Activated T-cell treated with anti-CD3 and anti-CD28 coated beads for 24 hours (primary cell): ENCODE data around the gene ECI2.

Experiments
- DNase-seq: peaks from one replicate; pipeline ENCODE4 v3.0.0-alpha.2; 2020; ENCODE audit warnings: low read depth

Gene ECI2

GRCh38 chr6:4134841-4135664 is at the start of gene ECI2:
Gene ECI2, minus strand, starts transcription at chr6:4135575. Its CDS starts 15 bp downstream, at chr6:4135560.
- DNase-seq: peak; percentile 31

DNA sequence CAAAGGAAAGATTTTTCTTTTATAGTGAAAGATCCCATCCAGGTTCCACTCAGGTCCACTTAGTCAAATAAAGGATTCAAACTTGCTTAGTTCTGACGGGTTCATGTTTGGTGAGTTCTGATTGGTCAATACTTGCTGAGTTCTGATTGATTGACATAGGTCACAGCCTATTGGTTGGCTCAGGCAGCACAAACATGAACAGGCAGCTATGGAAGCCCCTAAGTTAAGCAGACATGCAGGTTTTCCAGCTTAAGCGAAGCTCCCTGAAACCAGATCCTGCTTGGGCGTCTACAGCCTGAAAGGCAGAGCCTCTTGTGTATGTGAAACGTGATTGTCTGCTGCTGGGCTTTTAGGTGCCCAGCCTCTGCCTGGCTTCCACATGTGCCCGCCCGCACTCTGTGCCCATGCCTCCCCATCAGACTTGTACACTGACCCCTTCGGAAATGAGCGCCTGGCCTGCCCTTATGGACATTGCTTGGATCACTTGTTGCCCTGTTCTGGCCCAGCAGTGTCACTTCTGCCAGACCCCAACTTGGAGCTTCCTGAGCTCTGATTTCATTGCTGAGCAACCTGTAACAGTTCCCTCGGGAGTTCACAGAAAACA is 45.4 kb upstream of the ECI2 start:
- DNase-seq: no peak

DNA sequence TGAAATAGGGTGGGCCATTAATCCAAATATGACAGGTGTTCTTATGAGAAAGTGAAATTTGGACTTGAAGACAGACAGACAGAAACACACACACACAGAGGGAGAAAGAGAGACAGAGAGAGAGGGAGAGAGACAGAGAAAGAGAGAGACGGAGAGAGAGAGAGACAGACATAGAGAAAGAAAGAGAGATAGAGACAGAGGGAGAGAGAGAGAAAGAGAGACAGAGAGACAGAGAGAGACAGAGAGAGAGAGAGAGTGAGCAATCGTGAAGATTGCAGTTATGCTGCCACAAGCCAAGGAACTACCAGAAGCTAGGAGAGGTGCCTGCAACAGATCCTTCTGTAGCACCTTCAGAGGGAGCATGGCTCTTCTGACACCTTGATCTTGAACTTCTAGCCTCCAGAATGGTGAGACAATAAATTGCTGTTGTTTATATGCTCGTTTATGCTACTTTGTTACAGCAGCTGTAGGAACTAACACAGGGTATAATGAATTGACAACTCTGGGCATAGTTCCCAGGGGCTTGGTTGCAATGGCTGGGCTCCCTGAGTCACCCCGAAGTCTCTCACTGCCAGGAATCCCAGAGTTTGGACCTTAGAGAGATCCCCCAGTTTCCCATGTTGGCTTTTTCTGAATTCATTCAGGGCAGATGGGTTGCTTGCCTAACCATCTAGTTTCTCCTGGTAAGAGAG is 44.7 kb upstream of the ECI2 start:
- DNase-seq: no peak

DNA sequence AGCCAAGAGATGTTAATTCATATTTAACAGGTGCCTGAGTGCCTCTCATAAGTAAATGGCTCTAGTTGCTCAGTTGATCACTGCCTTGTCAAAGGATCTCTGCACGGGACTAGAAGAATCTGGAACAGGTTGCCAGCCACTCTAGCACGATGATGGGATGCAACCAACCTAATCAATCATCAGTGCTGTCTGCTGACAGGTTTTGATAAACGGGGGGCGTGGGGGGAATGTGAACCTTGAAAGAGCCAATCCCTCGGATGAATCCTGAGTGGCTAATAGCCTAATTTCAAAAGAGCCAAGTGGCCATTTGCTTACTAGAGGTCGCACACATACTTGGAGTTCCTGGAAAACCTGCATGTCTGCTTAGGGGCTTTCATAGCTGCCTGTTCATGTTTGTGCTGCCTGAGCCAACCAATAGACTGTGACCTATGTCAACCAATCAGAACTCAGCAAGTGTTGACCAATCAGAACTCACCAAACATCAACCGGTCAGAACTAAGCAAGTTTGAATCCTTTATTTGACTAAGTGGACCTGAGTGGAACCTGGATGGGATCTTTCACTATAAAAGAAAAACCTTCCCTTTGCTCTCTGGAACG is 43.5 kb upstream of the ECI2 start:
- DNase-seq: no peak

DNA sequence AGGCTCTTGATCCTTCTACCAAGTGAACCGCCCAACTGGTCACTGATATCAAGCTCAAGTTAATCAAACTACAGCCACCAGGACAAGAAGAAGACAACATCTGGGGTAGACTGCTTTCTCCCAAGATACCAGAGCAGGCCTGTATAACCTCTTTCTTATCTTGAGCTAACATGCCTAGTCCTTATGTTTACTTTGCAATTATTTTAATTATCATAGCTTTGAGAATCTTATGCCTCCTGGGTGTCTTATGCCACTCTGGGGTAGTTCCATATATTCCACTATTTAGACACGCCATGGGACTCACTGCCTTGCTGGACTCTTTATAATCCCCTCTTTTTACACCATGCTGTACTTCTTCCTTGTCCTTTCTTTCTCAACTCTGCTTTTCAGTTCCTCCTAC is 41.5 kb upstream of the ECI2 start:
- DNase-seq: no peak

- DNase-seq: no peak
Measured at GRCh38 chr6:4174042-4174441, 38.7 kb upstream of the ECI2 start.

DNA sequence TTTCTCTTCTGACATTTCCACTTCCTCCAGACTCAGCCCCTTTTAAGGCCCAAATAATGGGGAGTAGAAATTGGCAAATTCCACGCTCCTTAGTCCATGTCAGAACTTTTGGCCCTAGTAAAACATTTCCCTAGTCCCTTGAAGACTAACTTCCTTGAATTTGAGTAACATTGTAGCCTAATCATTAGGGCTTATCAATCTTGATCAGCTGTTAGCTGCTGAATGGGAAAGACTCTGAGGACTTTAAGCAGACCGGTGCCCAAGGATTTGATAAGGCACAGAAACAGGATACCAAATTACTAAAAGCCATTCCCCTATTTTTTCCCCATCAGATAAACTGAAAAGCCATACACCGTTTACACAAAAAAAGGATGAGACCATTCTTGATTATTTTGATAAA is 37.0 kb upstream of the ECI2 start:
- no peak for DNase-seq

DNA sequence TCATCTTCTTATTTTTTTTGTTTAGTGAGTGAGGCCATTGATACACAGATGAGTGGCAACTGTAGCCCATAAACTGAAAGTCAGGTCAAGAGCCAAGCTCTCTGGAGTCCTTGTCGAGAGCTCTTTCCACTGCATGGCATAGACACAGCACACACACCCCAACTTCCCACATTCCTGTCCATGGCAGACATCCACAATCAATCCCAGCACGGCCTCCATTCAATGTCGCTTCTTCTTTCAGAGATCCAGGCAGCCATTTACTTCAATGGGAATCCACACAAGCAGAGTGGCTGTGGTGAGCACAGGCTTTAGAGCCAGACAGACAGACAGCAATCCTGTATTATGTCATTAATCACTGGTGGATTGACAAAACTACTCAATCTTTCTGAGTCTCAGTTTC is 34.9 kb upstream of the ECI2 start:
- no peak for DNase-seq

GRCh38 chr6:4169028-4169789 is 33.8 kb upstream of the ECI2 start:
- no peak for DNase-seq

DNA sequence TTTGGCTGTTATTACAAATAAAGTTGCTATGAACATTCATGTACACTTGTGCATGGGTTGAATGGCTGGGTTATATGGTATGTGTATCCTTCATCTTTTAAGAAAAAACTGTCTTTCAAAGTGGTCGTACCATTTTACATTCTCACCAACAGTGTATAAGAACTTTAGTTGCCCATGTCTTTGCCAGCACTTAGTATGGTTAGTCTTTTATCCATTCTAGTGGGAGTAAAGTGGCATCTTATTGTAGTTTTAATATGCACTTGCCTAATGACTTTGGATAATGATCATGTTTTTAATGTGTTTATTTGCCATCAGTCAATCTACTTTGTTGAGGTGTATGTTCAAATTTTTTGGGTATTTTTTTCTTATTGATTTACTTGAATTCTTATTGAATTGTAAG is 32.5 kb upstream of the ECI2 start:
- DNase-seq: no peak

DNA sequence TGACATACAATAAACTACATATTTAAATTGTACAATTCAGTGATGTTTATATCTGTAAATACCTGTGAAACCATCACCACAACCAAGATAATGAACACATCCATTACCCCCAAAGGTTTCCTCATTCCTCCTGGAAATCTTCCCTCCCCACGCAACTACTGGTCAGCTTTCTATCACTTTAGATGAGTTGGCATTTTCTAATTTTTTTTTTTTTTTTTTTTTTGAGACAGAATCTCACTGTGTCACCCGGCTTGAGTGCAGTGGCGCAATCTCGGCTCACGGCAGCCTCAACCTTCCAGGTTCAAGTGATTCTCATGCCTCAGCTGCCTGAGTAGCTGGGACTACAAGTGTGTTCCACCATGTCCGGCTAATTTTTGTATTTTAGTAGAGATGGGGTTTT is 31.7 kb upstream of the ECI2 start:
- DNase-seq: no peak

DNA sequence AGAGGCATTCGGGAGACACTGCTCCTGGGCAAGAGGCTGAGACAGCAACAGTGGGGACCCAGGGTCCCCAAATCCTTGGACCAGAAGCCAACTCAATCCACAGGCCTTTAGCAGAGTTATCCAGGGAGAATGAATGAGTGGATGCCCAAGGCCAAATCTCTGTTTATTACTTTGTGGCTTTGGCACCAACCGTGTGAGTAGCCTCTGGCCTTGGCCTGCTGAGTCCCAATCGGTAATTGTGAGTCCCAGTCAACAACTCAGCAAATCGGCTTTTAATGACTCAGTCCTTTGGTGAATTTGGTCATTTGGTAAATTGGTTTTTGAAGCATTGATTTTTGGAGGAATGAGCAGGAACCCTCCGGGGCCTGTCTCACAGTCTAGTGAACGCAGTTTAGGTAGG is 29.1 kb upstream of the ECI2 start:
- DNase-seq: no peak

DNA sequence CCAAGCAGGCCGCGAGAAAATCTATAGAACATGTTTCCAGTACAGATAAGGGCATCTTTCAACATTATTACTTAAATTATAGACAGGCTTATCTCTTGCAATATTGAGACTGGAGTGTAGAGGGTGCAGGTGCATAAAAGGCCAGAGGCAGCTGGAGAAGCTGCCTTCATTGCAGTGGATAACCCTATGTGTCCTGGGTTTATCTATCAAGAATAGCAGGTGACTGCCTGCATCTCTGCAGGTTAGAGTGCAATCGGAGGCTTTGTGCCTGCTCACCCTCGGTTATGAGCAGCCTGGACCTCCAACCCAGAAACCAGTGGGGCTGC is 28.7 kb upstream of the ECI2 start:
- DNase-seq: no peak

DNA sequence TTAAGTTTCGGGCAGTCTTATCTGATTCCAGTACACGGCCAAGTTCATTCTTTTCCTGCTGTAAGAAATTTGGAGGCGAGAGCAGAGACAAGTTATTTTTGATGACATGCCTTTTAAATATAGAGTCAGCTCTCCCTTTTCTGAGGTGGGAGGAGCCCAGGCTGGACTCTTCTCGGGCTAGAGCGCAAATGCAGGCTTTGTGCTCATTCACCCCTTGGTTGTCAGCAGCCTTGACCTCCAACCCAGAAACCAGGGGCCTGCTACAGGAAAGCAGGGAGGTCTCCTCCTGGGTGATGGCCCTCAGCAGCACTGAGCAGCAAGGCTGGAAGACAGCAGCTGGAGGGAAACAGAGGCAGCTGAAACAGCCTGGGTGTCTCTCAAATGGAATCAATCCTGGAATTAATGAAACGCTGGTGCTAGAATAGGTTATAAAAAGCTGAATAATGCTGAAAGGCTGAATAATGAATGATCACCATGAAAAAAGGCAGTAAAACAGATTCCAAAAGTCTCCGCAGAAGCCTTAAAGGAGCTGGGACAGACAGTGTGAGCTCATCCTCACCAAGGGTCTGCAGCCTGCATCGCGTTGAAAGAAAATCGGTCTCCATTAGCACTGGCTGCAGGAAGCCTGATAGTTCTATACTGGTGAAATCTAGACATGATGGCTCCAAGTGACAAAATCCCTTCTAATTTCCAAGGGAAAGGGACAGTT is 28.2 kb upstream of the ECI2 start:
- no peak for DNase-seq

- DNase-seq: no peak
Measured at GRCh38 chr6:4162370-4162769, 27.0 kb upstream of the ECI2 start.

GRCh38 chr6:4159491-4159890 is 24.1 kb upstream of the ECI2 start:
- no peak for DNase-seq

DNA sequence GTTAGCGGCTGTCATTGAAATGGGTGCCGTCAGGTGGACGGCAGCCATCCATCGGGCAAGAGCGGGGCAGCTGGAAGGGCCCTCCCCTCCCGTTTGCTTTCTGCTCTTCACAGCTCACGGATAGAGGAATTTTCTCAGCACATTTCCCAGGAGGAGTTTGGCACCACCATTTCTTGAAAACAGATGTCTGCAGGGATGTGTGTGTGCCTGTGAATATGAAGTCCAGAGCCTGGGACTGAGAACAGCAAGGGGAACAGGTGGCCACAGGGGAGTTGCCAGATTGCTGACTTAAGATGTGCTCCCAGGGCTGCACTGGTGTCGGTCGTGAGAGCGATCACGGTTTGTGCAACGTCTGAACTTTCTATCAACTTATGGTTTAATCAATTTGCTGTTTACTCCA is 22.1 kb upstream of the ECI2 start:
- no peak for DNase-seq

GRCh38 chr6:4155848-4156466 is 20.6 kb upstream of the ECI2 start:
- peak; percentile 77 for DNase-seq

- no peak for DNase-seq
Measured at GRCh38 chr6:4153514-4153985, 18.2 kb upstream of the ECI2 start.

DNA sequence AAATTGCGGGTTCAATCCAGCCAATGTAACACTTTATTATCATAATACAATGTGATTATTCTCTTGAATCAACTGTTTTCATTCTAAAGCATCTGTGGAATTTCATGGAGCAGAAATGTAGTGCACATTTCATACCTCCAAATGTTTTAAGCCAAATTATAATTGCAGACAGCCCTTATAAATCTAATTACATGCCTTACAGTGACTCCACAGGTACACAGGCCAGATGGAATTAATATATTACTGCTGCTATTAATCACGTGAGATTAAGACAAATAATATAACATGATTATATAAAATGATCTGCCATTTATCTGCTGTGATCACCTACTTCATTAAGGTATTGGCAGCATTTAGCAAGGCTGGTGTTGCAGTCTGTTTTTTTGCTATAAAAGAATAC is 9.7 kb upstream of the ECI2 start:
- DNase-seq: no peak

DNA sequence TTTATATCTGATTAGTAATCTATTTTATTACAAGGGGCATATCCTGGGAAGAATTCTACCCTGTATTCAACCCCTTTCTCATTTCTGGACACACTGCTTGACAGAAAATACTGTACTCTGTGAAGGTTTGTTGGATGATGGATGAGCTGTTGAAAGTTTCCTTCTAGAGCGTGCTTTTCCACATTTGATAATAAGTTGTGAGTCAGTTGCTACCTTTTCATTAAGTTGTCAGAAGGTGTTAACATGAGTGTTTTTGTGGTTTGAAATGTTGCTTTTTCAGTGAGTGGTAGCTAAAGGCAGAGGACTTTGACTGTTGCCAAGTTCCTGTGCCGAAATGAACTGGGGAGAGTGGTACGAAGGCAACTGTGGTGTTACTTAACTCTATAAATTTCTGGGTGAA is 3.9 kb upstream of the ECI2 start:
- no peak for DNase-seq
